NCI-H748 treated with DMSO at 0.1 percent for 48 hours (cell line): ENCODE data around the gene GGTLC2.
"Not testable (repeated sequence)": the region's sequence is repeated elsewhere in the genome, so short reads cannot be mapped to it uniquely, and the experiment has no call there.

ENCODE experiments used
- DNase-seq: peaks from one replicate; lab custom pipeline; 2025; lab: John Stamatoyannopoulos, UW

GGTLC2 gene

GRCh38 chr22:22669093-22669492, 24.7 kb downstream of the GGTLC2 start:
- DNase-seq = no peak

- no peak for DNase-seq
Measured at GRCh38 chr22:22670076-22670795, 25.8 kb downstream of the GGTLC2 start.

- no peak for DNase-seq
Measured at GRCh38 chr22:22671506-22671905, 27.1 kb downstream of the GGTLC2 start.

- no peak for DNase-seq
Measured at GRCh38 chr22:22673099-22673498, 28.7 kb downstream of the GGTLC2 start.

GRCh38 chr22:22673628-22674027, 29.2 kb downstream of the GGTLC2 start:
- no peak for DNase-seq

- no peak for DNase-seq
Measured at GRCh38 chr22:22674467-22674866, 30.1 kb downstream of the GGTLC2 start.

GRCh38 chr22:22678970-22679369, 34.6 kb downstream of the GGTLC2 start:
- DNase-seq = no peak

- DNase-seq = no peak
Measured at GRCh38 chr22:22680396-22680795, 36.0 kb downstream of the GGTLC2 start.

GRCh38 chr22:22681221-22681739, 36.9 kb downstream of the GGTLC2 start:
- DNase-seq = no peak

GRCh38 chr22:22682196-22682595, 37.8 kb downstream of the GGTLC2 start:
- DNase-seq = no peak

- DNase-seq = no peak
Measured at GRCh38 chr22:22682807-22683667, 38.6 kb downstream of the GGTLC2 start.

- DNase-seq = no peak
Measured at GRCh38 chr22:22683668-22684361, 39.4 kb downstream of the GGTLC2 start.

- DNase-seq = no peak
Measured at GRCh38 chr22:22684580-22685561, 40.5 kb downstream of the GGTLC2 start.

GRCh38 chr22:22685586-22685985, 41.2 kb downstream of the GGTLC2 start:
- no peak for DNase-seq

- not testable (repeated sequence) for DNase-seq
Measured at GRCh38 chr22:22686202-22687115, 42.0 kb downstream of the GGTLC2 start.

- DNase-seq = no peak
Measured at GRCh38 chr22:22687638-22688500, 43.5 kb downstream of the GGTLC2 start.

- DNase-seq = no peak
Measured at GRCh38 chr22:22689621-22690345, 45.4 kb downstream of the GGTLC2 start.

- DNase-seq = no peak
Measured at GRCh38 chr22:22691055-22691454, 46.6 kb downstream of the GGTLC2 start.
